ENCODE data around the gene CCPG1.

The CCPG1 gene

DNA sequence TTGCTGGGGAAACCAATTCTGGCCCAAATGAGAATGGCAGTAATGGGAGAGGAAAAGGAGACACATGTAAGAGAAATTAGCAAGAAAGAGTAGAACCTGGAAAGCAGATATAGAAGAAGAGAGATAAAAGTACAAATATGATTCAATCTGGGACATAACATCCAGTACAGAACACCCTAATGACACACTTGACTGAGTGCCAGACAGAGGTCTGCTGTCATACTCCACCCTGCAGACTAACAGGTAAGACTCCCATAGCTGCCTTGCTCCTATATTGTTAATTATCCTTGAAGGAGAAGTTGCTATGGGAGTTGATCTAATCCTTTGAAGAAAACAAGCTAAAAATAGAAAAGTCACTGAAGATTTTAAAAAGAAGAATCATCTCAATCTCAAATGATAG lies 21.1 kb downstream of the CCPG1 start:
- no peak for DNase-seq

DNA sequence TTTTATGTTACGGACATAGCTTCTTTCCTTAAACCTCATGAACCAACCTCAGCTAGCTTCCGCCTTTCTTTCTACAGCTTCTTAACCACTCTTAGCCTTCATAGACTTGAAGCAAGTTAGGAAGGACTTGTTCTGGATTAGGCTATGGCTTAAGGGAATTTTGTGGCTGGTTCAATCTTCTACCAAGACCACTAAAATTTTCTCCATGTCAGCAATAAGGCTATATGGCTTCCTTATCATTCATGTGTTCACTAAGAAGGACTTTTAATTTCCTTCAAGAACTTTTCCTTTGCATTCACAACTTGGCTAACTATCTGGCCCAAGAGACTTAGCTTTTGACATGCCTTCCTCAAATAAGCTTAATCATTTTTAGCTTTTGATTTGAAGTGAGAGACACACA lies 24.5 kb downstream of the CCPG1 start:
- DNase-seq = no peak

DNA sequence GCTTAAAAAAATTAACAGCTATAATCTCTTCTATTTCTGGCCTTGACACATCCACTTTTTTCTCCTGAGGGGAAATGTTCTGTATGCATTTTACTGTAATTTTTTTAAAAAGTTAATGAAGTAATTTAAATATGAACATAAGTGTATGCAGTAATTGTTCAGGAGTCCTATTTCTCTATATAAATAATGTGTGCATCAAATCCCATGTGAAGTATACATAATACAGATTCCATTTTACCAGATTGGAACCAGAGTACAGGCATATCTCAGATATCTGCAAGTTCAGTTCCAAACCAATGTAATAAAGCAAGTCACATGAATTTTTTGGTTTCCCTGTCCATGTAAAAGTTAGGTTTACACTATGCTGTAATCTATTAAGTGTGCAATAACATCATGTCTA lies 26.6 kb downstream of the CCPG1 start:
- DNase-seq = no peak

DNA sequence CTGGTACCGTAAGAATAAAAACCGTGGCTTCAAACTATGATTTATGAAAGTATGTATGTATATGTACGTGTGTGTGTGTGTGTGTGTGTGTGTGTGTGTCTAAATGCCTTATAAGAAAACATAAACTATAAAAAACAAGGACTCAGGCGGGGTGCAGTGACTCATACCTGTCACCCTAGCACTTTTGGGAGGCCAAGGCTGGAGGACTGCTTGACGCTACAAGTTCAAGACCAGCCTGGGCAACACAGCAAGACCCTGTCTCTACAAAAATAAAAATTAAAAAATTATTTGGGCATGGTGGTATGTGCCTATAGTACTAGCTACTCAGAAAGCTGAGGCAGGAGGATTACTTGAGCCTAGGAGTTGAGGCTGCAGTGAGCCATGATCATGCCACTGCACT lies 29.1 kb downstream of the CCPG1 start:
- DNase-seq = no peak

DNA sequence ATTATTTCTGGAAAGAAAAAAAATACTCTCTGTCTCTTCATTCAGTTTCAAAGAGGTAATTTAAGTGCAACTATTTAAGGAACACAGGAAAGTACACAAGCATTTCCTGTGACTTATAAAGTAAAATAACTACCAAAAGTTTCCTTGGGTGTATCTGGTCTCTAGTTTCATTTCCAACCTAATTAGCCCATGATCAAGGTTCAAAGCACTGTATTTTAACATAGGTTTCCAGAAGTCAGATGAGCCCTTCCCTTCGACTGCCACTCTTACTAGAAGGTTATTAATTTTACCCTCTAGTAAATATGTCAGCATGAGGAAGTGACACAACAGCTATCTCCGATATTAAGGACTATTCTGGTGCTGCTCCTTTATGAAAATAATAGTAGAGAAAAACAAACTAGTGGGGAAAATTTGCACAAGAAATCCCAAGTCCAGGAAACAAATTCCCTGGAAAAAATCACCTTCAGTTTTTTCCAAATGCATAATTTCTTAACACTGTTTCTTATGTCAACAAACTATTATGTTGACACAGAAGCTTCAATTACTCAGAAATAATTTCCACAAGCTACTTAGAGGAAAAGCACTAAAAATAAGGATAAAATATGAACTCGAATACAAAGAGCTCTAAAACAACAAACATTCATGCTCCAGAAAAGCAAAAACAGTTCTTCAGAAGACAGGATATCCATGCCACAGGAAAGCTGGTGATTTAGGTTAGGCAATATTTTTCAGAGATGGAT lies 35.3 kb downstream of the CCPG1 start:
- no peak for DNase-seq

- no peak for DNase-seq
Observed at GRCh38 chr15:55366981-55367380, 41.2 kb downstream of the CCPG1 start.

GRCh38 chr15:55362641-55363040 lies 45.5 kb downstream of the CCPG1 start:
- no peak for DNase-seq

DNA sequence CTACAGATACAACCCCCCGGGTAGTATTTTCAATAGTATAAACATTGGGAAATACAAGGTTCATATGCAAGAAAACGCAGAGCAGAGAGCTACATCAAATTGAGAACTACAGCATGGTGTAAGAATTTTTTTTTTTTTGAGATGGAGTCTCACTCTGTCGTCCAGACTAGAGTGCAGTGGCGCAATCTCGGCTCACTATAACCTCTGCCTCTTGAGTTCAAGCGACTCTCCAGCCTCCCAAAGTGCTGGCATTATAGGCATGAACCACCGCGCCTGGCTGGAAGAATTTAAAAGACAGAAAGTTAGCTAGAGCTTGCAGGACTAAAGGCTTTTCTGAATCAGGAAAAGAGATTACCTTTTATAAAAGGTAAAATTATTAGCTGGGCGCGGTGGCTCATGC lies 47.1 kb downstream of the CCPG1 start:
- DNase-seq = no peak

DNA sequence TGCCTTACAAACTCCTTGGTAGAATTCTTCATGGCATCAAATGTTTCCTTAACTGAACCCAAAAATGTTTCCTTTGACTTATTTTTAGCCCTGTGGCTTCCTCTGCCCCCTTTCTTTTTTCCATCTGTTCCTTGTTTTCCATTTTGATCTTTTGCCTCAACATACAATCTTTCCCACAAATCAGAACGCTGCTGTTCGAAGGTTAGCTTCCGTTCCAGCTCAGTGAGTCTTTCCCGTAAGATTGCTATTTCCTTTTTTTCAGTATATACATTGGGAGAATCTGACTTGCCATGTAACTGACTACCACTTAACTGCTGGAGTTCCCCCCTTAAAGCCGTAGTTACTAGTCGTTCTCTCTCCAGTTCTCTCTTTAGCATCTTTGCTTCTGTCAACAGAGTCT lies 47.9 kb downstream of the CCPG1 start:
- DNase-seq = no peak

GRCh38 chr15:55358471-55358870 lies 49.7 kb downstream of the CCPG1 start:
- no peak for DNase-seq

DNA sequence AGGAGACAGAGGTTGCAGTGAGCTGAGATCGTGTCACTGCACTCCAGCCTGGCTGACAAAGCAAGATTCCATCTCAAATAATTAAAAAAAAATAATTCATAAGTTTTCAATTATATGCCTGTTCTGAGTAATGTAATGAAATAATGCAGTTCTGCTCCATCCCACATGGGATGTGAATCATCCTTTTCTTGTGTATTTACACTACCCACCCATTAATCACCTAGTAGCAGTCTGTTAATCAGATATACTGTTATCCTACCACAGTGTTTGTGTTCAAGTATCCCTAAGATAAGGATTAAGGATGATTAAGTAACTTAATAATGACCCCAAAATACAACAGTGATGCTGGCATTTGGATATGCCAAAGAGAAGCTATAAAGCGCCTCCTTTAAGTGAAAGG lies 50.4 kb downstream of the CCPG1 start:
- DNase-seq = peak; percentile 62

GRCh38 chr15:55356985-55357585 lies 51.1 kb downstream of the CCPG1 start:
- no peak for DNase-seq

DNA sequence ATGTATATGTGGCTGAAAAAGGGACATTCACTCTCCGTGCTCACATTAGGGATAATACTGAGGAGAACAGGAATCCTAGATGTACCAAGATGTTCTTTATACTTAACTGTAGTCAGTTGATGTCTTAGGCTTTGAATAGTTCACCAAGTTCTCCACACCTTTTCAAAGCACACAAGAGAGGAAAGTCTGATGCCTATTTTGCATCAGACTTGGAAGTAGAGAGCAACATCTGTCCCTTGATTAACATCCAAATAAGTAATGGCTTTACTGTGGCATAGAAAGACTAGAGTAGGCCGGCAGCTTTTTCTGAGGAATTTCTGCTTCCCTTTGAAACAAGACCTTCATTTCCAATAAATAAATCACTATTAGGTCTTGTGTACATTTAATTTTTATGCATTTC lies 55.1 kb downstream of the CCPG1 start:
- no peak for DNase-seq

GRCh38 chr15:55349282-55349681 lies 58.9 kb downstream of the CCPG1 start:
- DNase-seq = no peak

GRCh38 chr15:55348281-55348778 lies 59.8 kb downstream of the CCPG1 start:
- DNase-seq = no peak

- peak; percentile 70 for DNase-seq
Observed at GRCh38 chr15:55344206-55344605, 64.0 kb downstream of the CCPG1 start.

GRCh38 chr15:55343168-55343567 lies 65.0 kb downstream of the CCPG1 start:
- DNase-seq = peak; percentile 9

DNA sequence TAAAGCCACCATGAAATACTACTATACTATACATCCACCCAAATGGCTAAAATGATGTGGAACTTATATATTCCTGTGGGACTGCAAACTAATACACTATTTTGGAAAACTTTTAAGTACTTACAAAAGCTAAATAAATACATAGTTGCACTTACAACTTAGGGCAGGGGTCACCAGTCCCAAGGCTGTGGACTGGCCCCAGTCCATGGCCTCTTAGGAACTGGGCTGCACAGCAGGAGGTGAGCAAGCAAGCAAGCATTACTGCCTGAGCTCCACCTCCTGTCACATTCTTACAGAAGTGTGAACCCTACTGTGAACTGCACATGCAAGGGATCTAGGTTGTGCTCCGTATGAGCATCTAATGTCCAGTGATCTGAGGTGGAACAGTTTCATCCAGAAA lies 71.0 kb downstream of the CCPG1 start:
- DNase-seq = no peak

GRCh38 chr15:55334997-55335396 lies 73.2 kb downstream of the CCPG1 start:
- no peak for DNase-seq

- no peak for DNase-seq
Observed at GRCh38 chr15:55334371-55334770, 73.8 kb downstream of the CCPG1 start.

- no peak for DNase-seq
Observed at GRCh38 chr15:55327387-55327786, 80.8 kb downstream of the CCPG1 start.

DNA sequence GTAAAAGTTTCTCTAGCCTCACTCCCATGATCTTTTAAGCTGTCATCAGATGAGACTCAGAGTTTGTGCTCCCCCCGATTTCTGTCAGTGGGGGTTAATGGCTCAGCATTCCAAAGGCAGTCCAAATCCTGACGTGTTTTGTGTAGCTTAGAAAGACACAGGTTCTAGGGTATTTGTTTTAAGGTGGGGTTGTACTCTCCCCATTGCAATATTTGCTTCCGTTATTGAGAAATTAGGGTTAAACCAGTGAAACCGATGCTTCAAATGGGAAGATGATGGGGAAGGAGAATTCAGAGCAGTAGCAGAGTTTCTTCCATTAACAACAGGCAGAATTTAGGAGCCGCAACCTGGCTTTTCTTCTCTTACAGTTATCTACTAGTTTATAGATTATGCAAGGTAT lies 85.7 kb downstream of the CCPG1 start:
- no peak for DNase-seq

GRCh38 chr15:55320963-55321362 lies 87.2 kb downstream of the CCPG1 start:
- DNase-seq = no peak

GRCh38 chr15:55320238-55320550 lies 88.0 kb downstream of the CCPG1 start:
- no peak for DNase-seq
